GM12878 (cell line): ENCODE data around the gene RALGPS1.

Experiments
- BHLHE40 ChIP-seq, 2 experiments: fragments of 450-650 bp in 1 of 2; IDR thresholded peaks; 2 replicates each; pipeline ENCODE4 v1.6.1; 2011 to 2017; ENCODE audit warnings: low read depth in 2 of 2, borderline replicate concordance in 1 of 2, improper control_type of control experiment in 1 of 2, low read length in 1 of 2, mild to moderate bottlenecking in 1 of 2
- CEBPB ChIP-seq, 2 experiments: fragments of 150-350 bp in 1 of 2; IDR thresholded peaks; 2 replicates each; pipeline ENCODE4 v1.6.1; 2012 to 2014; ENCODE audit warnings: low read depth in 2 of 2, low read length in 2 of 2, borderline replicate concordance in 1 of 2, inconsistent platforms in 1 of 2
- ETV6 ChIP-seq, 2 experiments: fragments of 450-650 bp in 1 of 2; IDR thresholded peaks in 1 of 2; conservative IDR thresholded peaks in 1 of 2; 2 replicates each; pipeline ENCODE4 v1.6.1; 2014; ENCODE audit warnings: antibody characterized with exemption in 1 of 2, borderline replicate concordance in 1 of 2, low read depth in 1 of 2, mild to moderate bottlenecking in 1 of 2, moderate library complexity in 1 of 2
- MTA3 ChIP-seq: IDR thresholded peaks from 2 replicates; pipeline ENCODE4 v1.6.1; 2012; ENCODE audit warnings: low read length, inconsistent platforms, borderline replicate concordance
- POLR2A ChIP-seq: IDR thresholded peaks from 2 replicates; pipeline ENCODE4 v1.6.1; 2011; ENCODE audit warnings: low read depth, mild to moderate bottlenecking, low read length
- RB1 ChIP-seq: fragments of 450-650 bp; formaldehyde crosslinking; IDR thresholded peaks from 2 replicates; pipeline ENCODE4 v1.6.1; 2017; ENCODE audit warnings: mild to moderate bottlenecking, borderline replicate concordance
- RCOR1 ChIP-seq: conservative IDR thresholded peaks from 2 replicates; pipeline ENCODE4 v1.6.1; 2012; ENCODE audit warnings: low read depth, low read length, improper control_type of control experiment
- SMC3 ChIP-seq: IDR thresholded peaks from 2 replicates; pipeline ENCODE4 v1.6.1; 2011; ENCODE audit warnings: low read length, improper control_type of control experiment, borderline replicate concordance
- SUPT20H ChIP-seq: IDR thresholded peaks from 2 replicates; pipeline ENCODE4 v1.6.1; 2011; ENCODE audit warnings: low read depth, mild to moderate bottlenecking, low read length, moderate library complexity, borderline replicate concordance; ENCODE audit not compliant: control insufficient read depth
- TF ChIP-seq, protein P1 (sequence below), 3 experiments: IDR thresholded peaks in 2 of 3; conservative IDR thresholded peaks in 1 of 3; 2 replicates each; pipeline ENCODE4 v1.5.1; 2011; ENCODE audit warnings: low read depth in 3 of 3, low read length in 3 of 3, mild to moderate bottlenecking in 3 of 3, control low read depth in 2 of 3, moderate library complexity in 2 of 3, inconsistent platforms in 1 of 3, mixed read lengths in 1 of 3; ENCODE audit not compliant: control insufficient read depth in 2 of 3, insufficient read depth in 1 of 3; ENCODE audit errors: extremely low read depth in 1 of 3
- TF ChIP-seq, protein P2 (sequence below): IDR thresholded peaks from 2 replicates; pipeline ENCODE4 v1.6.1; 2011; ENCODE audit warnings: low read depth, low read length, improper control_type of control experiment, borderline replicate concordance

DNA sequence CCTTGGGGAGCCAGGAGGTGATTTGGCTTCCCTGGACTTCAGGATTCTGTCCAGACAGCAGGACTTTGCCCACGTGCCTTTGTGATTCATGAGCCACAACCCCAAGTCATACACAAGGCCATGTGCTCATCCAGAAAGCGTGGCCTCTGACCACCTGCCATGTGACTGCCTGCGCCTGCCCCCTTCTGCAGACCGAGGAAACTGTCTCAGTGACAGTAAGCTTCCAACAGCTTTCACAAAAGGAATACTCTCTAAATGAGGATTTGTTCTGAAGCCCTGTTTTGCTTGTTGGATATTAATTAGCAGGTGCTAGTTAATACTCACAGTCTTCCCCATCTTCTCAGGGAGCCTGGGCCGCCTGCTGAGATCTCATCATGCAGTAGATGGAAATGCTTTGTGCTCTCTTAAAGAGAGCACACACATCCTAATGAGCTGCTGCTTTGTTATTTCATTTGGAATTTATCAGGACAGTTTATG is 244.8 kb downstream of the RALGPS1 start:
- TF ChIP-seq SUPT20H (no peak), CEBPB (IDR thresholded peaks at IDR 0.05; ENCODE audit: borderline replicate concordance in 1 of 2, low read depth in 2 of 2, low read length in 2 of 2) (no peak), SMC3 (no peak), RB1 (no peak), MTA3 (no peak), BHLHE40 (IDR thresholded peaks at IDR 0.05; ENCODE audit: borderline replicate concordance in 1 of 2, low read depth in 2 of 2, low read length in 1 of 2) (peak; percentile 19 to 43; a peak in 1 of 4 replicates), POLR2A (no peak), RCOR1 (no peak), ETV6 (conservative IDR thresholded peaks at IDR 0.05 in 1 of 2, IDR thresholded peaks at IDR 0.05 in 1 of 2; ENCODE audit: borderline replicate concordance in 1 of 2, low read depth in 1 of 2) (no peak)
- TF ChIP-seq, protein P1, sequence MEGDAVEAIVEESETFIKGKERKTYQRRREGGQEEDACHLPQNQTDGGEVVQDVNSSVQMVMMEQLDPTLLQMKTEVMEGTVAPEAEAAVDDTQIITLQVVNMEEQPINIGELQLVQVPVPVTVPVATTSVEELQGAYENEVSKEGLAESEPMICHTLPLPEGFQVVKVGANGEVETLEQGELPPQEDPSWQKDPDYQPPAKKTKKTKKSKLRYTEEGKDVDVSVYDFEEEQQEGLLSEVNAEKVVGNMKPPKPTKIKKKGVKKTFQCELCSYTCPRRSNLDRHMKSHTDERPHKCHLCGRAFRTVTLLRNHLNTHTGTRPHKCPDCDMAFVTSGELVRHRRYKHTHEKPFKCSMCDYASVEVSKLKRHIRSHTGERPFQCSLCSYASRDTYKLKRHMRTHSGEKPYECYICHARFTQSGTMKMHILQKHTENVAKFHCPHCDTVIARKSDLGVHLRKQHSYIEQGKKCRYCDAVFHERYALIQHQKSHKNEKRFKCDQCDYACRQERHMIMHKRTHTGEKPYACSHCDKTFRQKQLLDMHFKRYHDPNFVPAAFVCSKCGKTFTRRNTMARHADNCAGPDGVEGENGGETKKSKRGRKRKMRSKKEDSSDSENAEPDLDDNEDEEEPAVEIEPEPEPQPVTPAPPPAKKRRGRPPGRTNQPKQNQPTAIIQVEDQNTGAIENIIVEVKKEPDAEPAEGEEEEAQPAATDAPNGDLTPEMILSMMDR (IDR thresholded peaks at IDR 0.05 in 2 of 3, conservative IDR thresholded peaks at IDR 0.05 in 1 of 3; ENCODE audit: control insufficient read depth in 2 of 3, extremely low read depth in 1 of 3, insufficient read depth in 1 of 3, low read depth in 3 of 3, low read length in 3 of 3), result peak in 1 of 3 experiments; percentile 16; a peak in 1 of 6 replicates
- TF ChIP-seq, protein P2, sequence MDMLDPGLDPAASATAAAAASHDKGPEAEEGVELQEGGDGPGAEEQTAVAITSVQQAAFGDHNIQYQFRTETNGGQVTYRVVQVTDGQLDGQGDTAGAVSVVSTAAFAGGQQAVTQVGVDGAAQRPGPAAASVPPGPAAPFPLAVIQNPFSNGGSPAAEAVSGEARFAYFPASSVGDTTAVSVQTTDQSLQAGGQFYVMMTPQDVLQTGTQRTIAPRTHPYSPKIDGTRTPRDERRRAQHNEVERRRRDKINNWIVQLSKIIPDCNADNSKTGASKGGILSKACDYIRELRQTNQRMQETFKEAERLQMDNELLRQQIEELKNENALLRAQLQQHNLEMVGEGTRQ, result peak; percentile 45; the same call in 1 of the 2 replicates
